ENCODE data around the gene MBP. TPM values are rescaled to one million over a fixed set of nuclear protein-coding genes. Genes with fewer than 3 reads are reported as not detected.

The MBP gene
- total RNA-seq, result 10 to 100 TPM; 18.1 to 58.8 (median 30.6) TPM

DNA sequence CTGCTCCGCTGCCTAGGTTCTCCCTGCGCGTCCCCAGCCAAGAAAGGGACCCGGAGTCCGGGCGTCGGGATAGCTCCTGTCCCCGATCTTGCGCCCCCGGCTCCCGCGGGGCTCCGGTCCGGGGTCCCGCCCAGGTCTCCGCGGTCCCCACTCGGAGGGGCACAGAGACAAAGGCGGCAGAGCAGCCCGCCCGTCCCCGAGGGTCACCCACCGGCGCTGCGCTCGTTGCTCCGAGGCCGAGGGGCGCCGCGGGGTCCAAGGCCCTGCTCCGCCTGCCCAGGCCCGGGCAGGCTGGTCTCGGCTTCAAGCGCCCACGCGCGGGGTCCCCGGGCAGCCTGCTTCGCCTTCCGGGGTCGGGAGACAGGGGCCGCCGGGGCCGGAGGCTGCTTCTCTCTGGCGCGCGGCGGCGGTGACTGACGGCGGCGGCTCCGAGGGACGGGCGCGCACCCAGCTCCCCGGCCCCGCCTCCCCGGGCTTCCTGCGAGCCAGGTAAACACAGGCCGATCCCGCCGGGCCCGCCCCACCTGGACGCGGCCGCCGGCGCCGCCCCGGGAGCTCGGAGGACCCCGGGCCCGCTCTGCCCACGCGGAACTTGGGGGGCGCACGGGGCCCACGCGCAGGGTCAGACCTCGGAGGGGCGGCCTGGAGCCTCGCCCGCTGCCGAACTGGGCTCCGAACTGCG is at the start of gene MBP:
Gene MBP, minus strand, starts transcription at position 415 of the 682 bp plus-strand sequence. CDS start 27,522 bp downstream, outside the sequence.
- TF ChIP-seq, protein P1, sequence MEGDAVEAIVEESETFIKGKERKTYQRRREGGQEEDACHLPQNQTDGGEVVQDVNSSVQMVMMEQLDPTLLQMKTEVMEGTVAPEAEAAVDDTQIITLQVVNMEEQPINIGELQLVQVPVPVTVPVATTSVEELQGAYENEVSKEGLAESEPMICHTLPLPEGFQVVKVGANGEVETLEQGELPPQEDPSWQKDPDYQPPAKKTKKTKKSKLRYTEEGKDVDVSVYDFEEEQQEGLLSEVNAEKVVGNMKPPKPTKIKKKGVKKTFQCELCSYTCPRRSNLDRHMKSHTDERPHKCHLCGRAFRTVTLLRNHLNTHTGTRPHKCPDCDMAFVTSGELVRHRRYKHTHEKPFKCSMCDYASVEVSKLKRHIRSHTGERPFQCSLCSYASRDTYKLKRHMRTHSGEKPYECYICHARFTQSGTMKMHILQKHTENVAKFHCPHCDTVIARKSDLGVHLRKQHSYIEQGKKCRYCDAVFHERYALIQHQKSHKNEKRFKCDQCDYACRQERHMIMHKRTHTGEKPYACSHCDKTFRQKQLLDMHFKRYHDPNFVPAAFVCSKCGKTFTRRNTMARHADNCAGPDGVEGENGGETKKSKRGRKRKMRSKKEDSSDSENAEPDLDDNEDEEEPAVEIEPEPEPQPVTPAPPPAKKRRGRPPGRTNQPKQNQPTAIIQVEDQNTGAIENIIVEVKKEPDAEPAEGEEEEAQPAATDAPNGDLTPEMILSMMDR (IDR thresholded peaks at IDR 0.05; ENCODE audit: low read depth), result no peak

DNA sequence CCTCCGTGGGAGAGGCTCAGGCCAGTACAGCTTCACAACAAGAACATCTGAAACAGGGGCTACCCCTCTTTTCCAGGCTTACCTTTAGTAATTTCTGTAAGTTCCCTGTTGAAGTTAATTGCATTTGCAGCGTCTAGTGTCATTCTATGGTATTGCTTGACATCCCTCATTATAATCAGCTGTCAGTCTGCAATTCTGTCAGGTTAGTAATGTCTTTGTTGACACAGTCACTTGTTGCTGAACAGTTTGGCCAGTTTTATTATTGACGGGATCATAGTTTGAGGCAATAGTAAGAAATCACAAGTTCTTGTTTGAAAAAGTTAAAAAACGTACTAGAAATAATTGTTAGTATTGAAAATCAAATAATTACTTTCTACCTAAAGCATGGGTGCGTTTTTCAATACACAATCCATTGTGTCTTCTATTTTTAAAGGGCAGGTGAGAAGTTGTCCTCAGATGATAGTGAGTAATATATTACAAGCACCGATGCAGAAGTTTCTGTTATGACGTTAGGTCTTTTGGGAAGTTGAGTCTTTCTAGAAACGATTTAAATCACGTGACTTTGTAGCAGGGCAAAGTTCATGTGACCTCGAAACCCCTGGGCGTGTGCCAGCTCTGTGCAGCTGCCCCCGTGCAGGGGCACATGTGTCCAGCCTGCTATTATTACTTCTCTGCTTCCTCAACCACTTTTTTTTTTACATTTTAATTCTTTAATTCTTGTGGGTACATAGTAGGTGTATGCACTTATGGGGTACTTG is 49.5 kb upstream of the MBP start:
- TF ChIP-seq, protein P1 (IDR thresholded peaks at IDR 0.05; ENCODE audit: low read depth), result no peak

DNA sequence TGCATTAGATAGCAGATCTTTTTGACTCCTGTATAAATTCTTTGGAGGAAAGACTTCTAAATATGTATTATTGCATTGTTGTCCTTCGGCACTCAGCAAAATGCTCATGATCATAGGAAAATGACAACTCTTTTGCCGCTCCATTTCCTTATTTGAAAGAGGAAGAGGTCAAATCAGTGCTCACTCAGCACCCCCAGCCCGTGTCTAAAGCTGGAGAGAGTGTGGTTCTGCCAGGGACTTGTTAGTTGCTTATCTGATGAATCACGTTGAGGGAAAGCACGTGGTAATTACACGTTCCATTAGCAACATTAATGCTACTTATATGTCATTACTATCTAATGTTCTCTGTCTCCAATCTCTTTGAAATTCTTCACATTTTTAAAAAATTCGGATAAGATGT is 46.0 kb upstream of the MBP start:
- TF ChIP-seq, protein P1 (IDR thresholded peaks at IDR 0.05; ENCODE audit: low read depth), result no peak

DNA sequence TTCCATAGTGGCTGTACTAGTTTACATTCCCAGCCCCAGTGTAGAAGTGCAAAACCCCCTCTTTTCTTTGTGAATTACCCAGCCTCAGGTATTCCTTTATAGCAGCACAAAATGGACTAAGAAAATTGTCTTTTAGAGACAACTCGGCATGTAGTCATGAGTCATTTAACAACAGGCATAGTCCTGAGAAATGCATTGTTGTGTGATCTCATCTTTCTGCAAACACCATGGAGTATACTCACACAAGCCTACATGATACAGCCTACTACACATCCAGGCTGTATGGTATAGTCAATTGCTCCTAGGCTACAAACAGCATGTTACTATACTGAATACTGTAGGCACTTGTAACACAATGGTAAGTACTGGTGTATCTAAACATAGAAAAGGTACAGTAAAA is 44.4 kb upstream of the MBP start:
- TF ChIP-seq, protein P1 (IDR thresholded peaks at IDR 0.05; ENCODE audit: low read depth), result no peak

DNA sequence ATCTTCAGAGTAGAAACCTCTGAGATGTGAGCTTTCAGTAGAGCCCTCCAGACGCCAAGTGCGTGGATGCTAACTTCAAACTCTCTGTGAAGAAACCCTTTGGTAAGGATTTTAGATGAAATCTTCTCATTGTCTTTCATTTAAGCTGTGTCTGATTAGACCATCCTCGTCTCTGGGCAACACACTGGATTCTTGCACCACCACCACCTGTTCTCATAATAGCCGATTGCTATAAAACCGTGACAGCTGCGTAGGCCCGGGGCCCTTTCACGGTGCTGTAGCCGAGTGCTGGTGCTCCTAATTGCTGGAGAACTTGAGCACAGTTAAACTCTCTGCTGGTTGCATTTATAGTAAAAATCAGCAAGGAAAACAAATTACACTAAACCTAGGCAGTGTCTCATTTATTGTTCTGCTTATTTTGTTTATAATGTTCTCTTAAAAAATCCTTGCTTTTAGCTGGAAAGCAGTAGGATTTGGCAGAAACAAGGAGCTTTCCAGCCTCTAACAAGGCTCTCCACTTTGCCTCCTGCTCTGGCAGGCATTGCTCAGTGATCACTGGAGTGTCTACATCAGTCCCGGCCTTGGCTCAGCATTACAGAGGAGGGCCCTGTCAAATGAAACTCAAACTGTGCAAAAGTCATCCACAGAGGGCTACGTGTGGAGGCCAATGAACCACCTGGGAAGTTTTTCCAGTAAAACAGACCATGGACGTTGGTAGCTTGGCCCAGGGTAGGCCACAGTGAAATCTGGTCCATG is 40.9 kb upstream of the MBP start:
- TF ChIP-seq, protein P1 (IDR thresholded peaks at IDR 0.05; ENCODE audit: low read depth), result no peak

DNA sequence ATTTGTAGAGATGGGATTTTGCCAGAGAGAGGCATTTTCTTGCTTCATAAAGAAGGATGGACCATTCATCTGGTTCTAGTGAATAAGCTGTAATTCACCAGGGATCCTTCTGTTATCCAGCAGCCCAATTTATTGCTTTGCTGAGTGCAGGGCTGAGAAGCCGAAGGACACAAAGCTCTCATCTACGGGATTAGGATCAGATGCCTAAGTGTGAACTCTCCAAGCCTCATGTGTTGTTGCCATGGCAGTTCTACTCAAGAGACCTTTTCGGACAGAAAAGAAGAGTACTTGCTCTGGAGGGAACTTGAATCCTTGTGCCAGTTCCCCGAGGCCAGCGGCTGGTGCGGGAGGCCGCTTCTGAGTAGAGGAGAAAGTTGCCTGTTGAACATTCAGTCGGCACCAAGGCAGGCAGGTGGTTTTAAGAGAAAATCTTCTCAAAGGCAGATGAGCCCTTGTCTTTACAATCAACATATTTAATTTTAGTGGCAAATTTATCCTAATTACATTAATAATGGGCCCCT is 38.4 kb upstream of the MBP start:
- TF ChIP-seq, protein P1 (IDR thresholded peaks at IDR 0.05; ENCODE audit: low read depth), result no peak
